ENCODE measurements around the gene CENPA.
A peak's percentile ranks its signal among the peaks of the same experiment; 100 is the strongest.

CENPA gene

GRCh38 chr2:26763019-26763418, 22.8 kb upstream of the CENPA start:
- DNase-seq = no peak

GRCh38 chr2:26764078-26764887, 21.6 kb upstream of the CENPA start, which contains the start of gene SLC35F6:
Gene SLC35F6, plus strand, starts transcription at chr2:26764284. Its CDS starts 66 bp downstream, at chr2:26764350.
- DNase-seq = peak; percentile 85

- no peak for DNase-seq
Observed at GRCh38 chr2:26764906-26765305, 20.9 kb upstream of the CENPA start.

- no peak for DNase-seq
Observed at GRCh38 chr2:26765475-26766200, 20.2 kb upstream of the CENPA start.

- no peak for DNase-seq
Observed at GRCh38 chr2:26767129-26767528, 18.7 kb upstream of the CENPA start.

GRCh38 chr2:26767894-26768487, 17.9 kb upstream of the CENPA start:
- DNase-seq = no peak

- no peak for DNase-seq
Observed at GRCh38 chr2:26768759-26769088, 17.1 kb upstream of the CENPA start.

- no peak for DNase-seq
Observed at GRCh38 chr2:26769089-26769761, 16.6 kb upstream of the CENPA start.

- peak; percentile 23 for DNase-seq
Observed at GRCh38 chr2:26770986-26771586, 14.8 kb upstream of the CENPA start.

GRCh38 chr2:26772064-26773001, 13.5 kb upstream of the CENPA start:
- DNase-seq = no peak

GRCh38 chr2:26776195-26776800, 9.6 kb upstream of the CENPA start:
- DNase-seq = no peak

- no peak for DNase-seq
Observed at GRCh38 chr2:26778098-26778497, 7.8 kb upstream of the CENPA start.

GRCh38 chr2:26778507-26778906, 7.3 kb upstream of the CENPA start:
- no peak for DNase-seq

- no peak for DNase-seq
Observed at GRCh38 chr2:26780203-26780760, 5.6 kb upstream of the CENPA start.

- no peak for DNase-seq
Observed at GRCh38 chr2:26782876-26783704, 2.8 kb upstream of the CENPA start.

GRCh38 chr2:26784570-26785234, 1.2 kb upstream of the CENPA start:
- no peak for DNase-seq

- no peak for DNase-seq
Observed at GRCh38 chr2:26786207-26787028, 562 bp downstream of the CENPA start.

GRCh38 chr2:26792720-26793119, 6.9 kb downstream of the CENPA start:
- no peak for DNase-seq

- DNase-seq = no peak
Observed at GRCh38 chr2:26793518-26793917, 7.7 kb downstream of the CENPA start.
